Renal cortical epithelial cell (primary cell): ENCODE data around the gene ZMYND10. TPM values are rescaled to one million over a fixed set of nuclear protein-coding genes. Genes with fewer than 3 reads are reported as not detected.

ENCODE experiments used
- total RNA-seq: library from RNA; depleted of rRNA; stranded (reverse); fragments of >200 nt; gene quantifications from 2 replicates; pipeline ENCODE4 v1.2.3, GENCODE V29; 2014

ZMYND10 gene
- total RNA-seq, 1 donor from 2014 or later = 4.7 TPM

Other genes with a start within 250 kb of the ZMYND10 start
- 10.2 and 33.5 TPM in 2 replicates for gene SEMA3F, start 190.4 kb downstream of the ZMYND10 start, total RNA-seq
- 0.05 TPM in 1 of 2 replicates, not detected in the other for gene GNAT1, start 154.1 kb downstream of the ZMYND10 start, total RNA-seq
- gene SLC38A3, start 140.5 kb downstream of the ZMYND10 start, total RNA-seq = 1.8 TPM in 1 of 2 replicates, not detected in the other
- gene GNAI2, start 109.5 kb downstream of the ZMYND10 start, total RNA-seq = 217 and 300 TPM in 2 replicates
- gene SEMA3B, start 76.6 kb downstream of the ZMYND10 start, total RNA-seq = 7.8 and 27.0 TPM in 2 replicates
- not detected in 2 replicates for gene LSMEM2, start 66.6 kb downstream of the ZMYND10 start, total RNA-seq
- 28.8 and 57.8 TPM in 2 replicates for gene IFRD2, start 53.3 kb downstream of the ZMYND10 start, total RNA-seq
- gene HYAL3, start 46.3 kb downstream of the ZMYND10 start, total RNA-seq = 13.5 and 15.1 TPM in 2 replicates
- gene NAA80, start 46.3 kb downstream of the ZMYND10 start, total RNA-seq = 2.8 and 6.4 TPM in 2 replicates
- 7.3 and 22.8 TPM in 2 replicates for gene HYAL1, start 42.2 kb downstream of the ZMYND10 start, total RNA-seq
- 82.3 and 127 TPM in 2 replicates for gene HYAL2, start 23.0 kb downstream of the ZMYND10 start, total RNA-seq
- 16.0 and 21.2 TPM in 2 replicates for gene TUSC2, start 17.5 kb downstream of the ZMYND10 start, total RNA-seq
- gene RASSF1, start 4.9 kb downstream of the ZMYND10 start, total RNA-seq = 14.4 and 17.8 TPM in 2 replicates
- 17.1 and 24.5 TPM in 2 replicates for gene NPRL2, start 5.0 kb upstream of the ZMYND10 start, total RNA-seq
- 31.4 and 45.7 TPM in 2 replicates for gene CYB561D2, start 5.1 kb upstream of the ZMYND10 start, total RNA-seq
- 32.1 and 64.8 TPM in 2 replicates for gene TMEM115, start 13.8 kb upstream of the ZMYND10 start, total RNA-seq
- gene CACNA2D2, start 157.9 kb upstream of the ZMYND10 start, total RNA-seq = 0.17 and 0.55 TPM in 2 replicates
- 7.3 and 11.1 TPM in 2 replicates for gene C3orf18, start 222.0 kb upstream of the ZMYND10 start, total RNA-seq
- gene HEMK1, start 223.8 kb upstream of the ZMYND10 start, total RNA-seq = 14.2 and 27.6 TPM in 2 replicates